Measurements from ENCODE around the gene SDHAF2. TPM values are rescaled to one million over a fixed set of nuclear protein-coding genes. Genes with fewer than 3 reads are reported as not detected.
"Not testable (repeated sequence)": the region's sequence is repeated elsewhere in the genome, so short reads cannot be mapped to it uniquely, and the experiment has no call there.

Gene SDHAF2
- polyA plus RNA-seq, 1 of the 3 experiments (the other 2 are of a cell fraction): 81.7 TPM

DNA sequence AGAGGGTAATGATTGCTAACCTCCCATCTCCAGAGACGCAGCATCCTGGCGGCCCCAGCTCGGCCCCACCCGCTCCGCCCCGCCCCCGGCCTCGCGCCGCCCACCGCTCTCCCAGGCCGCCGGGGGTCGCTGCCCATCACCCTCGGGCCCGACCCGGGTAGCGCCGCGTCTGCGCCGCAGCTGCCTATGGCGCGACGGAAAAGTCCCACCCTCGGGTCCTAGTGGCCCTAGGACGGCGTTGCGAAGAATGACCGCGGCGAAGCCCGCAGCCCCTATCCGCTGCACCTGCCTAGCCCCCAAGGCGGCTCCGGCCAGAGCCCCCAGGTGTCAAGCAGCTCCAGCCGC is 606 bp upstream of the SDHAF2 start:
- DNase-seq: peak; percentile 95
- 0% methylated on average over 12 of the region's 37 CpGs for whole genome bisulfite sequencing (ENCODE audit: low lambda C conversion rate)
- no peak overlapping the region for H2AFZ ChIP-seq (ENCODE audit: low read depth)

DNA sequence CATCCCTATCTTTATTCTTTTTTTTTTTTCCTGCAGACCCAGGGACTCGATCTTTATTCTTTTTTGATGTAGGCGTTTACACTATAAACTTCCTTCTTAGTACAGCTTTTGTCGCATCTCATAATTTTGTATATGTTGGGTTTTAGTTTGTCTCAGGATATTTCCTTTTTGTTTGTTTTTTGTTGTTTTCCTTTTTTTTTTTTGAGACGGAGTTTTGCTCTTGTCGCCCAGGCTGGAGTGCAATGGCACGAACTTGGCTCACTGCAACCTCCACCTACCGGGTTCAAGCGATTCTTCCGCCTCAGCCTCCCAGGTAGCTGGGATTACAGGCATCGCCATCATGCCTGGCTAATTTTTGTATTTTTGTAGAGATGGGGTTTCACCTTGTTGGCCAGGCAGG is 915 bp downstream of the SDHAF2 start:
- Histone ChIP-seq H3K4me2 (peak overlapping the region; percentile 76), H3K9ac (peak overlapping the region; percentile 94; the same call in 1 of the 2 replicates), H3K79me2 (ENCODE audit: insufficient read depth) (peaks cover 92% of the 10 kb centered on the region), H3F3A (replicated peaks; ENCODE audit: insufficient read depth) (peaks cover 13% of the 10 kb centered on the region), H3K36me3 (replicated peaks in 1 of 2; ENCODE audit: control insufficient read depth in 1 of 2, insufficient read depth in 2 of 2, low read length in 1 of 2) (peaks cover 30 to 33% of the 10 kb centered on the region in 2 experiments), H3K27ac (ENCODE audit: low read depth in 2 of 2, low read length in 1 of 2) (peak overlapping the region in 1 of 2 experiments; percentile 93; a peak in 2 of 4 replicates), H3K4me3 (ENCODE audit: low read depth in 2 of 2, low read length in 1 of 2) (peak overlapping the region; percentile 87 to 95), H4K20me1 (ENCODE audit: insufficient read depth) (peaks cover 22% of the 10 kb centered on the region), H3K4me1 (ENCODE audit: control insufficient read depth in 1 of 2, insufficient read depth in 2 of 2, low read depth in 1 of 2, low read length in 1 of 2) (peaks cover 9 to 14% of the 10 kb centered on the region in 2 experiments)
- not testable (repeated sequence) for H3K9me2 ChIP-seq; H3K27me3 ChIP-seq (ENCODE audit: insufficient read depth); H2AFZ ChIP-seq (ENCODE audit: low read depth); H3K9me3 ChIP-seq; DNase-seq
- WGBS (ENCODE audit: low lambda C conversion rate): 42% methylated on average over 10 of the region's 10 CpGs
- ChIA-PET POLR2A (interaction anchor here (0.7 kb wide), 2 partner anchors 177 to 389 kb away, joined by 4 to 5 read pairs; no protein-coding TSS in a partner anchor), CTCF (interaction anchor here (1.3 to 5.1 kb wide), 3 partner anchors 9 to 86 kb away, joined by 3 to 34 read pairs (median 7); no protein-coding TSS in a partner anchor)

More for the DNA sequence above, 606 bp upstream of the SDHAF2 start:
- ChIA-PET POLR2A (interaction anchor here (0.5 to 1.9 kb wide), 29 partner anchors 9 to 387 kb away, joined by 3 to 12 read pairs (median 4); partner anchors contain the start of genes CYB561A3, DDB1, FADS1 and SYT7), CTCF (interaction anchor here (0.7 to 5.1 kb wide), 11 partner anchors 9 to 209 kb away, joined by 3 to 34 read pairs (median 5); partner anchors contain the start of gene TMEM216)
- peak overlapping the region; percentile 81 for H3K4me2 ChIP-seq
- H3K79me2 ChIP-seq (ENCODE audit: insufficient read depth): peaks cover 93% of the 10 kb centered on the region
- H3K27me3 ChIP-seq (ENCODE audit: insufficient read depth): no peaks in the 10 kb centered on the region
- no peaks in the 10 kb centered on the region for H3K9me2 ChIP-seq
- H3K36me3 ChIP-seq (replicated peaks in 1 of 2; ENCODE audit: control insufficient read depth in 1 of 2, insufficient read depth in 2 of 2, low read length in 1 of 2): peaks cover 43 to 48% of the 10 kb centered on the region in 2 experiments
- peaks cover 9 to 14% of the 10 kb centered on the region in 2 experiments for H3K4me1 ChIP-seq (ENCODE audit: control insufficient read depth in 1 of 2, insufficient read depth in 2 of 2, low read depth in 1 of 2, low read length in 1 of 2)
- H3K9ac ChIP-seq: peak overlapping the region; percentile 94
- peak overlapping the region; percentile 93 to 96 for H3K27ac ChIP-seq (ENCODE audit: low read depth in 2 of 2, low read length in 1 of 2)
- no peaks in the 10 kb centered on the region for H3K9me3 ChIP-seq
- H3F3A ChIP-seq (replicated peaks; ENCODE audit: insufficient read depth): peaks cover 8% of the 10 kb centered on the region
- H4K20me1 ChIP-seq (ENCODE audit: insufficient read depth): peaks cover 10% of the 10 kb centered on the region
- peak overlapping the region; percentile 87 to 95 for H3K4me3 ChIP-seq (ENCODE audit: low read depth in 2 of 2, low read length in 1 of 2)
- no peak for TF ChIP-seq YY1 (IDR thresholded peaks at IDR 0.05; ENCODE audit: low read depth)
- TF ChIP-seq TCF12 (IDR thresholded peaks at IDR 0.05): no peak
- TF ChIP-seq POLR2AphosphoS5 (IDR thresholded peaks at IDR 0.05; ENCODE audit: low read depth, low read length): peak; percentile 58
- TF ChIP-seq ELF1 (IDR thresholded peaks at IDR 0.05): no peak
- TF ChIP-seq RXRA (IDR thresholded peaks at IDR 0.05; ENCODE audit: borderline replicate concordance, low read depth): no peak
- TF ChIP-seq, protein P1, sequence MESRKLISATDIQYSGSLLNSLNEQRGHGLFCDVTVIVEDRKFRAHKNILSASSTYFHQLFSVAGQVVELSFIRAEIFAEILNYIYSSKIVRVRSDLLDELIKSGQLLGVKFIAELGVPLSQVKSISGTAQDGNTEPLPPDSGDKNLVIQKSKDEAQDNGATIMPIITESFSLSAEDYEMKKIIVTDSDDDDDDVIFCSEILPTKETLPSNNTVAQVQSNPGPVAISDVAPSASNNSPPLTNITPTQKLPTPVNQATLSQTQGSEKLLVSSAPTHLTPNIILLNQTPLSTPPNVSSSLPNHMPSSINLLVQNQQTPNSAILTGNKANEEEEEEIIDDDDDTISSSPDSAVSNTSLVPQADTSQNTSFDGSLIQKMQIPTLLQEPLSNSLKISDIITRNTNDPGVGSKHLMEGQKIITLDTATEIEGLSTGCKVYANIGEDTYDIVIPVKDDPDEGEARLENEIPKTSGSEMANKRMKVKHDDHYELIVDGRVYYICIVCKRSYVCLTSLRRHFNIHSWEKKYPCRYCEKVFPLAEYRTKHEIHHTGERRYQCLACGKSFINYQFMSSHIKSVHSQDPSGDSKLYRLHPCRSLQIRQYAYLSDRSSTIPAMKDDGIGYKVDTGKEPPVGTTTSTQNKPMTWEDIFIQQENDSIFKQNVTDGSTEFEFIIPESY (IDR thresholded peaks at IDR 0.05; ENCODE audit: borderline replicate concordance, low read depth): no peak
- TF ChIP-seq EP300 (IDR thresholded peaks at IDR 0.05; ENCODE audit: borderline replicate concordance in 1 of 2, low read depth in 1 of 2, low read length in 1 of 2): no peak
- TF ChIP-seq SIN3A (IDR thresholded peaks at IDR 0.05; ENCODE audit: borderline replicate concordance, low read depth, low read length): peak; percentile 9; the same call in 1 of the 2 replicates
- TF ChIP-seq FOSL2 (IDR thresholded peaks at IDR 0.05; ENCODE audit: borderline replicate concordance, low read depth): no peak
- no peak for TF ChIP-seq FOXM1 (IDR thresholded peaks at IDR 0.05; ENCODE audit: low read depth)
- no peak for TF ChIP-seq NFIC (IDR thresholded peaks at IDR 0.05; ENCODE audit: borderline replicate concordance)
- TF ChIP-seq FOXJ3 (CRISPR knock-in tag; IDR thresholded peaks at IDR 0.05): no peak
- TF ChIP-seq CTCF (IDR thresholded peaks at IDR 0.05): peak; percentile 32
